Midbrain (tissue), 1 donor: Measurements from ENCODE around the gene UPK3A.
A peak's percentile ranks its signal among the peaks of the same experiment; 100 is the strongest.

Experiments used
- DNase-seq: peaks from one replicate; lab custom pipeline; 2025; lab: John Stamatoyannopoulos, UW

UPK3A gene

DNA sequence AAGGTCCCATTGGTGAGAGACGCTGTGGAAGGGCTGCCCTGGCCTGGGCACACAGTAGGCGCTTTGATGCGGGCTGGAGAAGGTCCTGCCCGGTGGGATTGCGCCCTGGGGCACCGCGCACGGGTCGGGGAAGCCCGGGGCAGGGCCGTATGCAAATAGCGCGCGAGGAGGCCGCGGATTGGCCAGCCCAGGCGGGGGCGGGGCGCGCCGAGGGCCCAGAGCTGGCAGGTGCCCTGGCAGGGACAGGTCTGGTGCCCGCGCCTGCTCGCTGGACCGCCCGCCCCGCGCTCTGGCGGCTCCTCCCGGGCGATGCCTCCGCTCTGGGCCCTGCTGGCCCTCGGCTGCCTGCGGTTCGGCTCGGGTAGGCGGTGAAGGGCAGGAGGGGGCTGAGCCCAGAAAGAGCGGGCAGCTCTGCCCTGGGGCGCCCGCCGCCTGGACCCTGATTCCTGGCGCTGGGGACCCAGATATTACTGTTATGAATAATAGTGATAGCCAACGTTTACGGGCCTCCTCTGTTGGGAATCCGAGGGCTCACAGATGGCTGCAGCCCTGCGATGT is at the start of gene UPK3A:
TSS of gene UPK3A (plus strand) at position 245 of the 558 bp plus-strand sequence. CDS start at position 310, 65 bp downstream.
- DNase-seq = no peak

DNA sequence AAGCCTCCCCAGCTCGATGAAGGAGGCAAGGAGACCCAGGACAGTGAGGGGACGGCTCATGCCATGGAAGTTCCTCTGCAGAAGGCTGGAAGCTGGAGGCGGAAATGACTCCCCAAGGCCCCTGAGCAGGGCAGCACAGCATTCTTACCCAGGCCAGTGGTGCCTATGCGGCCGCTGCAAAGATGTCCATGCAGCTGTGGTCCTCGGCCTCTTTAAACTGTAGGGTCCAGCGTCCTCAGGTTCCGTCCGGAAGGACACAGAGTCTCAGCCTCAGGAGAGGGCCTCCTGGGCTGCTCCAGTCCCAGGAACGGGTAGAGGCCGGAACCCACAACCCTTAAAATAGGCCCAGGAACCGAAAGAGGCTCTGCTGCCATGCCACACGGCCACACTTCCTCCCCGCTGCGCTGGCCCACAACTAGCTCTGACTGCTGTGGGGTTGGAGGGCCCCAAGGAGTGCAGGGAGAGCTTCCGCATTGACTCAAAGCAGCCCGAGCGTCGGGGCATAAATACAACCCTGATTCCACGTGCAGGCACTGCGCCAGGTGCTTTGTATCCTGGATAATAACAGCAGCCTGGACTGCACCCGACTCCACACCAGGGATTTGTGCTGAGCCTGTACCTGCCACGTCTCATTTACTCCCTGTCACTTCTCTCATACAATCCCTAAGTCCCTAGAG is 49.5 kb upstream of the UPK3A start:
- peak; percentile 44 for DNase-seq

DNA sequence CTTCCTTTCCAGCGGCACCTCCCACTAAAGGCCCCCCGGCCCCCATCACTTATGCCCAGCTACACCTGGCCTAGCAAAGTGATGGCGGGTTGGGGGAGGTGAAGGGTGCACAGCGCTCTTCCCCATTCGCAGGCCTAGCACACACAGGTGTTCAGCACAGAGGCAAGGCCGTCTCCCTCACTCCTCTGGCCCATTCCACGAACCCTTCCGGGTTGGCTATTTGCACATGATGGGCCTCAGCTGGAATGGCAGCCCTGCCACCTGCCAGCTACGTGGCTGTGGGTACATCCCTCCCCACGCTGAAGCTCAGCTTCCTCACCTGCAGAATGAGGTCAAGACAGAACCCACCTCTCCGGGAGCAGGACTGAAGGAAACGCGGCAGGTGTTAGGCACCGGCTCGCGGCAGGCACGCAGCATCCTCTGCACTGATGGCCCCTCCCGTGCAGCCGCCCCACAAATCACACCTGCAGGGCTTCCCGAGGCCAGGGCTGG is 48.9 kb upstream of the UPK3A start:
- DNase-seq = no peak

DNA sequence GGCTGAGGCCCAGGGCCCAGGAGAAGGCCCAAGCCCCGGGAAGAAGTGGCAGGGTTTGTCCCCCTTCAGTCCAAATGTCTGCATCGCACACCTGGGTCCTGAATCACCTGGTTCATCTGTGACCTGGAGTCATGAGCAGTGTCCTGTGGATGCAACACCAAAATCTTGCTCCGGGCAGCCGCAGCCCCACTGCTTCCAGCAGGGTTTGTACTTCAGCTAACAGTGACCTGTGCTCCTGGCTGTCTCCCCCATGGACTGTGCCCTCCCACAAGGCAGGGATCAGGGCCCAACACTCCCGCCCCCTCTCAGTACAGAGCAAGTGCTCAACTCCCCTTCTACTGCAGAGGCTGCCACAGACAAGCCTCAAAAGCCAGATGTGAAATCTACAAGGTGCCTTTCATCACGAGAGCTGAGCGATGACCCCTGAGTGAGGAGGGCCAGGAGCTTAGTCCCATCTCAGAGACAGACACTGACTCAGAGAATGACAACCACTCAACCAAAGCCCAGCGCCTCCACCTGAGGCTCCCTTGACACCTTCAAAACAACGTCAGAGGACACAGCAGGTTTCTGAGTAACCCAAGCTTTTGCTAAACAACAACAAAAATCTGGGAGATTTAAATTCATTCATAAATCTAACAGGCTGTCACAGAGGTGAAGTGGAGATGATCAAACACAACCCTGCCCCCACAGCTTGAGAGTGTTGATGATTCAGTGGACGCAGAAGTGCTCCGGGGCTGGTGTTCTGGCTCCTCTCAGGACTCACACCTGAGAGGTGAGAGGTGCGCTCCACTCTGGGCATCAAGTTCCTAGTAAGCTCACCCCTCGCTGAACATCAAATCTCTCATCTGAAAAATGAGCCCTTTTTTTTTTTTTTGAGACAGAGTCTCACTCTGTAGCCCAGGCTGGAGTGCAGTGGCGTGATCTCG is 47.4 kb upstream of the UPK3A start:
- no peak for DNase-seq

DNA sequence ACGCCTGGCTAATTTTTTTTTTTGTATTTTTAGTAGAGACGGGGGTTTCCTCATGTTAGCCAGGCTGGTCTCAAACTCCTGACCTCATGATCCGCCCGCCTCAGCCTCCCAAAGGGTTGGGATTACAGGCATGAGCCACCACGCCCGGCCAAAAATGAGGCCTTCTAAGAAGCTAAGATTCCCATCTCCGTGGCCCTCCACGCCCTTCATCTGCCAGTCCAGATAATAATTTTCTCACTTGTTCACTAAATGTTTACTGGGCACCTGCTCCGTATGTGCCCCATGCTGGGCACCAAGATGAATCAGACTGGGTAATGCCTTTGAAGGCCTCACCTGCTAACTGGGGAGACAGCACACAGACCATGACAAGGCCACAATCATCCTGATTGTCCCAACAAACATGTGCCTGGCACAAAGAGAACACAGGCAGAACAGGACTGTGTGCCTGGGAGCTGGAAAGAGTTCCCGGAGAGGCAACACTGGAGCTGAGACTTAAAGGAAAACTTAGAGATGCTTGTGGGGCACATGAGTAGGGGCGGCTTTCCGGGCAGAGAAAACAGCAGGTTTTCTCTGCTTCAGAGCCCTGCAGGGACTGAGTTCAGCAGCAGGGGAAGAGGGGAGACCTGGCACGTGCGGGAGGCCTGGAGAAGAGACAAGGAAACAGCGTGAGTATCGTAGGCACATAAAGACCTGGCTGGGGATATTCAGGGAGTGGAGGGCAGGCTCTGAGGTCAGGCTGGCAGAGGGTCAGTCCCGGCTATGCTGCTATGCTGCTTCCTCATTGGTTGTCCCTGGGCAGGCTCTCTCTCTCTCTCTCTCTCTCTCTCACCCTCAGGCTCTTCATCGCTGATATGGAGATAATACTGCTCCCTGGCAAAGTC is 46.4 kb upstream of the UPK3A start:
- no peak for DNase-seq

DNA sequence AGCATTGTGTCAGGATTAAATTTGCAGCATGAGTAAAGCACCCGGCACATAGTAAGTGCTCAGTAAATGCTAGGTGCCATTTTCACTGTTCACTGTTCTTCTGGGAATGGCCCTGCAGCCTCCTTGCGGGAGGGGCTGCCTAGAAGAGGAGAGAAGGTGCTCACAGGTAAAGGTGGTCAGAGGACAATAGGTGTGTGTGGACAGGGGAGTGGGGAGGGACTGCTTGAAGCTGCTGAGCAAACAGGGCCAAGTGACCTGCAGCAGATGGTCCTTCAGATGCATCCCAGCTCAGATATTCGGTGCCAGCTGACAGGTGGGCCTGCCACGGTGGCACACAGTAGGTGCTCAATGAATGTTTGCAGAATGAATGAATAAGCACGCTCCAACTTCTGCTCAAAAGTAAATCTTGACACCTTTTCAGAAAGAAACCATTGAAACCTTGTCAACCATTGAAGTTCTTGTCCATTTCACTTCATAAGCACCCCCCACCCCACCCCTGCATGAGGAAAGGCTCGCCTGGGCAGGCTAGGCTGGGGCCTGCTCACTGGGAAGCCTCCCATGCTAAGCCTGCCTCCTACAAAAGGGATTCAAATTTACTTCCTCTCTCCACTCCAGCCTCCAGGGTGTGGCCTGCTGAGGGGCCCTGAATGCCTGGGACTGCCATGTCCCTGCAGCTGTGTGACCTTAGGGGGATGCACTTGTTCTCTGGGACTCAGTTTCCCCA is 45.6 kb upstream of the UPK3A start:
- DNase-seq = no peak

DNA sequence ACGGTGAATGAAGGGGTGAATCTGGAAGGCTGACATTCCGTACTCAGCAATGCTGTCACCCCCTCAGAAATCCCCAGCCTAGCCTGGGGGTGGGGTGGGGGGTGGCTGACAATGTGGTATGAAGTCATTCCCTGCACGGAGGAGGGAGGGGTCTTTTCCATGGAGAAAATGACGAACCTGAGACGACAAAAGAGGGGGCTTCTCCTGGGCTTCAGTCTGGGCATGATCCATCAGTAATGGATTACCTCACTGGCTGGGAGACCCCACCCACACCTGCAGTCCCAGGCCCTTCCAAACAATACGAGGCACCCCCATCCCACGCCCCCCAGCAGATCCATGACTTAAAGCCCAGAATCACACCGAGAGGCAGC is 45.1 kb upstream of the UPK3A start:
- DNase-seq = no peak

DNA sequence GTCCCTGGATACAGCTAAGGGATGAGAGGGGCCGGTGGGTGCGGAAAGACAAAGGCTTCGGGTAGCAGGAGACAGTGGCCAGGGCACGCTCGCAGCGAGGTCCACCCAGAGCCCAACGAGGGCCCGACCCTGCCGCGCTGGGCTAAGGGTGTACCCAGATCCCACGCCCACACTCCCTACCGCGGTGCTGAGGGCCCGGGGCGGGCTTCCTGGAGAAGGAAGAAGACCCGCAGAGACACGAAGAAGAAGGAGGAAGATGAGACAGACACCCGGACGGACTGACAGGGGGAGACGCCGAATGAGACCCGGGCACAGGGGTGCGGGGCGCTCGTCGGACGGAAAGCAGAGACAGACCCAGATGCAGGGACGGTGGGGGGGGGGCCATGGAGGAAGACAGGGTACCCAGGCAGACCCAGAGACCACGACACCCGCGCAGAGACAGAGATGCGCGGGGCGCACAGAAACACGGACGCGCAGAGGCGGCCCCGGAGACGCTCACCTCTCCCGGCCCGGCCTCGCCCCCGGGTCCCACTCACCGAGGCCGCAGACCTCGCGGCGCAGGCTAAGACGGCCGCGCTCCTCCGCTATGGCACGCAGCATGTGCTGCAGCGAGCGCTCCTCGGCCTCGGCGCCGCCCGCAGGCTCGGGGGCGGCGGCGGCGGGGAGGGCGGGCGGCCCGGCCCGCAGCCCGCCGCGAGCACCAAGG is 44.5 kb upstream of the UPK3A start:
- no peak for DNase-seq

DNA sequence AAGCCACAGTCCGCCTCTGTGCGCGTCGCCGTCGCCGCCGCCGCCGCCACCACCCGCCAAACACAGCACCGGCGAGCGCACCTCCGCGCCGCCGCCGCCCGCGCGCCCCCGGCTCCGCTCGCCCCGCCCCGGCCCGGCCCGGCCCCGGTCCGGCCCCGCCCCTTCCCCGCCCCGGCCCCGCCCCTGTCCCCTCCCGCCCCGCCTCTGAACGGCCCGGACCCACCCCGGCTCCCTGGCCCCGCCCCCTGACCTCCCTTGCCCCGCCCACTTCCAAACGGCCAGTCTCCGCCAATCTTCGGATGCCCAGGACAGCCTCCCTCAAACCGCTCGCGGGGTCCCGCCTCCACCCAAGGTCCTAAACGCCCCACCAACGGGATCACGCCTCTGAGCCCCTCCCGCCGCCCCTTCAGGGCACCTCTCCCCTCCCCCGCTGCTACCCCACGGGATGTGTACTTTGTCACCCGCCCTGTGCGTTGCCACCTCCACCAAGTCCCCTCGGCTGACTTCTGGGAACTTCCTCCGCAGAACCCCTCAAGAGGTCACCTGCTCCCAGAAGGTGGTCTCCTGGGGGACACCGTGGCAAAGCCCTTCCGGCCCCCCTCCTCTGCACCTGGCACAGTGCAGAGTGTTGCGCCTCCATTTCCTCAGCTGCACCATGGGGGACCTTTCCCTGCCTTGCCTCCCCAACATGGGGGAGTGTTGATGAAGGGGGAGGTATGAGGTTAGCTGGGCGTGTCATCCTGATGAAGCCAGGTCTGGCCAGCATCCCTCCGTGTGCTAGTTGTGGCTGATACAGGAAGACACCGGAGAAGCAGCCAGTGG is 43.7 kb upstream of the UPK3A start, which contains the start of gene KIAA0930:
TSS of gene KIAA0930 (minus strand) at position 85 of the 822 bp plus-strand sequence. CDS start 191 bp downstream, outside the sequence.
- DNase-seq = peak; percentile 73

DNA sequence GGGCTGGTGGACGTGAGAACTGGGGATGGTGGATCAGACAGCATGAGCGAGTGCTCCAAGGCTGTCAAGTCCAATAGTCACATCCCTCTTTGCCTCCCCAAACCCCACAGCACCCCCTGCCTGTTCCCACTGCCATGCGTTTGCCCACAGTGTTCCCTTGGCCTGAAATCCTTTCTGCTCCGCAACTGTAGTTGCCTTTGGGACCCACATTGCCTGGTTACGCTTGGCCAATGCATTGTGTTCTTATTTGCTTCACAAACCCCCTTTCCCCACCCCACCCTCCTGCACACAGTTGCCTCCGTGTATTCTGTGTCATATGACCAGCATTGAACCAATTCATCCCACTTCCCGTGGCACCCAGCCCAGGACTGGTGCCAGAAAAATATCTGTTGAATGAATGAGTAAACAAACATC is 42.0 kb upstream of the UPK3A start:
- peak; percentile 71 for DNase-seq

DNA sequence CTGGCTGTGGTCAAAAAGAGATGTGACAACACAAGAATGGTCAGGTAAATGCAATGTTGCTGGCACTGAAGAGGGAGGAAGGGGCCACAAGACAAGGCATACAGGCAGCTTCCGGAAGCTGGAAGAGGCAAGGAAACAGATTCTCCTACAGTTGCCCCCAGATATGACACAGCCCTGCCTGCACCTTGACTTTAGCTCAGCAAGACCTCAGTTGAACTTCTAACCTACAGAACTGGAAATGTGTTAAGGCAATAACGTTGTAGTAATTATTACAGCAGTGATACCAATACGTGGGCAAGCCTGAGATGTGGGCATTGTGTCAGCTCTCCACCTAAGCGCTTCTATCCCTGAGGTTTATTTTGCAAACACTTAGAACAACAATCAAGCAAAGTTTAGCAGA is 39.8 kb upstream of the UPK3A start:
- no peak for DNase-seq

DNA sequence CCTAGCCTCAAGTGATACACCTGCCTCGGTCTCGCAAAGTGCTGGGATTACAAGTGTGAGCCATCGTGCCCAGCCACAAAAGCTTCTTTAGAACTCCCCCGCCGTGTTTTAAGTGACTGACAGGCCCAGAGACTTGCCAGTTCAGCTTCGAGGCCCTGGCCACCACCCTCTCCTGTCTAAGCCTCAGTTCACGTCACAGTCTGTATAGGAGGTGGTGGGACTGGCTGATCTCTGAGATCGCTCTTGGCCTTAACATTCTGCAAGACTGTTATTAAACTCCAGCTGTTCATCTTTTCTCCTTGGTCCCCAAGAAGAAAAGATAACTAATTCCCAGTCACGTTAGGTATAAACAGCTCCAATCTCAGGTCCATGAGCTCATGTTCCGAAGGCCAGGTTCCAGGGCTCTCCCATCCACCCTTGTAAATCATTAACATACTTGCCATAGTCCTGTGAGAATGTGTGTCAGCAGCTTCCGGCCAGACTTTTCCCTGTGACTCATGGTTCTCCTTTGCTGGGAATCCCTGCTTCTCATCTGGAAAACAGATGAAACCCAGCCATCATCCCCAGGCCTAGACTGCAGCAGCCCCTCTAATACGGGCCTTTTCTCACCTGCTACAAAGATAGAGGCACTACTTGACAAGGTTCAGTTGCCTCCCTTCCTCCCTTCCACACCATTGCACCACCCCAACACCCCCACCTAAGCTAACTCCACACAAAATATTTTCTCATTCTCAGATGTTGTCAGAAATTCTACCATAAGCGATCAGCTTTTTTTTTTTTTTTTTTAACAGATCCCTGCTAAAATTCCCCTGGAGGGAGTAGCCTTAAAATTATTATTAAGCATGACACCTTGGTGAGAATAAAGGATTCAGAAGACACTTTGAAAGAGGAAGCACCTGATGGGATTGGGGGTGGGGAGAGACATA is 38.4 kb upstream of the UPK3A start:
- no peak for DNase-seq

DNA sequence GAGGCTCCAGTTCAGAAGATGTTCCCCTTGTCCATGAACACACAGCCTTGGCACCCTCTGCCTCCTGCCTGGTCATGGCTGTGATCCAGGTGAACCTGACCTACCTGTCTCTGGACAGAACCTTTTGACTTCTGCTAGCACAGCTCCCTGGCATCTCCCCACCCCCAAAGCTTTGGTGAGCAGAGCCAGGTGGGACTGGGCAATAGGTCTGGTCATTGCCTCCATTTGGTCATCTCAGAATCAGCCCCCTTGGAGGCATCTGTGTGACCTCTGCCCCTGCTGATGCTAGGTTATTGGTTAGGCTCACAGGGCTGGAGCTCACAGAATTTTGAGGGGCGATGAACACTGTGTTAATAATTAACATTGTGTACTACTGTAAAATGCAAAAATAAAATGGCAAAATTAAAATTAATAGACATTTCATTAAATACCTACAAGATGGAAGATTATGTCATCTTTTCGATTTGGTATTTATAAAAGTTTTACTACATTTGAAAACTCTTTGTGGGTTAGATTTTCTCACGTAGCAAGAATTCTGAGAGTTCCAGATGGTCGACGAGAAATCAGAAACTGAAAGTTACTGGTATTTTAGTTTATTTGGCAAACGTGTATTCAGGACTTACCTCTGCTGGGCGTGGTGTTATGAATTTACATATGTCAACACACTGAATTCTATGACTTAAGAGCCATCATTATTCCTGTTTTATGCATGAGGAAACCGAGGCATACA is 35.8 kb upstream of the UPK3A start:
- no peak for DNase-seq

DNA sequence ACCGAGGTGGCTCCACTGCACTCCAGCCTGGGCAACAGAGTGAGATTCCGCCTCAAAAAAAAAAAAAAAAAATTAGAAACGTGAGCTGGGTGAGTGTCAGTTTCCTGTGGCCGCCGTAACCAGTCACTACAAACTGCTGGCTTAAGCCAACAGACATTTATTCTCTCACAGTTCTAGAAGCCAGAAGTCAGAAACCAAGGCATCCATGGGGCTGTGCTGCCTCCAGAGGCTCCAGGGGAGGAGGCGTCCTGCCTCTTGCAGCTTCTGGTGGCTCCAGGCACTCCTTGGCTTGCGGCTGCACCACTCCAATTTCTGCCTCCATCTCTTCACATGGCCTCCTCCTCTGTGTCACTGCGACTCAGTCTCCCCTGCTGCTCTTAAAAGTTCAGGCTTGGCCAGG is 32.9 kb upstream of the UPK3A start:
- no peak for DNase-seq

DNA sequence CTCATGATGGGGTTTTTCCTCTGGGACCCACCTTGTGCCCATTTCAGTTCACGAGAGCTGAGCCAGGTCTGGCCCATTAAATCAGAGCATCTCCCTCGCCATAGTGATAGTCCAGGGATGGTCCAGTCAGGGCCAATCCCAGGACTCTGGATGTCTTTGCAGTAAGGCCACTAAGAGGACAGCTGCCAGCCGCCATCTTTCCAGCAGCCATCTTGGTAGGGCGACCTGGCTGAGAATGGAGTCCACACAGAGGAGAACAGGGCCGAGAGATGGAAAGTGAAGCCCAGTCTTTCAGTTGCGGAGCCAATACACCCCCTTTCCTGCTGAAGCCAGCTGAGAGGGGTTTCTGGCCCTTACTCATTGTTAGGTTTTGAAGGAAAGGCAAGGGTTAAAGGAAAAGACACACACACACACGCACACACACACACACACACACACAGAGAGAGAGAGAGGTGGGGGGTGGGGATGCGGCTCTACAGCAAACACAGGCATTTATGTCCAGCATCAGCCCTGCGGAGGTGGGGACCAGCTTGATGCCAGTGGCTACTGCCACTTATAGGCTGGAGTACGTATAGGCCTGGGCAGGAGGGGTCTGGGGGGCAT is 31.6 kb upstream of the UPK3A start:
- DNase-seq = no peak

DNA sequence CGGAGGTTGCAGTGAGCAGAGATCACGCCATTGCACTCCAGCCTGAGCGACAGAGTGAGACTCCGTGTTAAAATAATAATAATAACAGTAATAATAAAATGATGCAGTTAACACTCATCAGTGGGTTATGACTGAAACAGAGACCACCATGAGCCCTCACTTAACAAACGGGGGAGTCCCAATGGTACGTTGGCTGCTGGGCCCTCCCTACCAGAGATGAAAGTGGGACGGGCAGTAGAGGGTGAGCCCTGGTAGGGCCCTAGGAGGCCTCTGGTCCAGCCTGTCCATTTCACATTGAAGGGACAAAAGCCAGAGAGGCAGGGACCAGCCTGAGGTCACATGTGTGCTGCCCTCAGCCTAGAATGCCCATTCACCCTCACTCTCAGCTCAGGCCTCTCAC is 30.4 kb upstream of the UPK3A start:
- DNase-seq = no peak

DNA sequence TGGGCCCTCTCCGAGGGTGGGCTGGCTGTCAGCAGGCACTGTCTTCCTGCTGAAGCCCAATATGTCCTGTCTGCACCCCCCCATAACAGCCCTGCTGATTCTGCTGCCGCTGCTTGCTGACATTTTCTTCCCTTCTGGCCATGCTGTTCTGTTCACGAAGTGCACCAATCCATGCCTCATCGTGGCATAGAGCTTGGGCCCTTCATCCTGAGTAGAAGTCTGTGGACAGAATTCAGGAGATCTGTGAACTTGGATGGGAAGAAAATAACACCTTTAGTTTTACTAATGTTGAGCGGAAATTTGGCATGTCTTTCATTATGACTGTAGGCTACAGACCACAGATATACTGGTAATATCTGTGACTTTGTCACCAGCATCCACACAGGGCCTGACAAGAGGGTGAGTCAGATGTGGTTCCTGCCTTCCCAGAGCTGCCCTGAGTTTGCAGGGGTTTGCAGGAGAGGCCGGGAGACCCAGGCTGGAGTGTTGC is 29.9 kb upstream of the UPK3A start:
- DNase-seq = no peak
